GM18858 (cell line): ENCODE results near the gene IGFBP6.

Experiments used
- ATAC-seq: cut with Tn5 transposase; IDR thresholded peaks from one replicate; pipeline ENCODE4 v1.9.1; 2021; ENCODE audit not compliant: unreplicated experiment

Gene IGFBP6

DNA sequence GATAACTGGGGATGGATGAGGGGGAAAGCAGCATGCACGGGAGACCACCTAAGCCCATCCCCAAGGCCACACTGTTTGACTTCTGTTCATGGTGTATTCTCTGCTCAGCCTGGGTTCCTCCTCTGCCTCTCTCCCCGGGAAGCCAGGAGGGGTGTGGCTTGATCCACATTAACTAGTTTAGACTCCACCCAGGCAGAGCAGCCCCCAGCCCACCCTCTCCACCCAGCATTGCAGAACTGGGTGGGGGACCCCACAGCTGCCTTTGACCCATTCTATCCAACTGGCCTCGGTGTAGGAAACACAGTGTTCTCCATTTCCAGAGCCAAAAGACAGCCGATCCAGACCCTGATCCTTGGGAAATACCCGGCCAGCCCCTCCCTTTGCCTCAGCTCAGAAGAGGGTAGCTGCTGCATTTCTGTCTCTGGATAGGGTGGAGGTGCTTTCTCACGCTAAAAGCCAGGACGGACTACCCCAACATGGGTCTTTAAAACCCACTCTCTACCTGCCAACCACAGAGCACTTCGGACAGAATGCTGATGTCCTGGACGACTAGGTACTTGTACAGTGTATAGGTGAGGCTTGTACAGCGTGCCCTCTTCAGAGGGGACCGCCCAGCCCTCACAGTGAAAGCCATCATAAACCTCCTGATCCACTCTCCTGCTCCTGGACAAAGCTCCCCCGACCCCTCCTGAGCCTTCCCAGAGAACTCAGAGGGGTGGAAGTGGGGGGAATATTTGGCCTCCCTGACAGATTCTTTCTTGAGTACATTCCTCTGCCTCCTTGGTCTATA is 27.7 kb upstream of the IGFBP6 start:
- no peak for ATAC-seq

GRCh38 chr12:53070877-53071492 is 26.5 kb upstream of the IGFBP6 start:
- no peak for ATAC-seq

DNA sequence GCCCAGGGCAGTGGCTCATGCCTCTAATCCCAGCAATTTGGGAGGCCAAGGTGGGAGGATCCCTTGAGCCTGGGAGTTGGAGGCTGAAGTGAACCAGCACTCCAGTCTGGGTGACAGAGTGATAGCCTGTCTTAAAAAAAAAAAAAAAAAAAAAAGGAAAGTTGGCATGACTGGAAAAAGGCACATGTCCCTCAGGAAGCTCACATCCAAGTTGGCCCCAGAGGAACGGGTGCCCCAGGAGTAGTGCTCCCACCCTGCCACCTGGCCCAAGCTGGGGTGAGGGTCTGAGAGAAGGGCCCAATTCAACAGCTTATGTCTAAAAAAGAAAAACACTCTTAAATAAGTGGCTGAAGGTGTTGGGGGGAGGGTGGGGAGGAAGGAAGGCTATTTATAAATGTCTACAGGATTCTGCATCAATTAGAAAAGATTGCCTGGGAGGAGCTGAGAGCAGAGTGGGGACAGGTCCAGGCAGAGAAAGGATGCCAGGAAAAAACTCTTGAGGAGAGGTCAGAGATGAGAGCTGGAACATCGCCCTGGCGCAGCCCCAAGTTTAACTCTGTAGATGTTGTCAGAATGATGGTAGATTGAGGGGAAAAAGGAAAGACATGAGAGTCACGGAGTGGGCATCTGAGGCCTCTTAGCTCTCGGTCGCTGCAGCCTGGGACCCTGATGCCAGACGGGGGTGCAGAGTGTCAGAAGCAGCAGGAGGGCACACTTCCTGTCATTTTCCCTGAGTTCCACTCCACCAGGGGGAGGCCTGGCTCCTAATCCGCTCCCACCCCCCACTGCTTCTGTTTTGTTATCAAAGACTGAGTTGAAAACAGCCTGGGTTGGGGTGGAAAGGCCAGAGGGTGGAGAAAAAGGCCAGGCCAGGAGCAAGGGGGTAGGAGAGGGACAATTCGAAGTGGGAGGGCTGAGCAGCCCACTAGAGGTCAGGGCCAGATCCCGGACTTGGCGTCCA is 25.6 kb upstream of the IGFBP6 start:
- ATAC-seq: no peak

DNA sequence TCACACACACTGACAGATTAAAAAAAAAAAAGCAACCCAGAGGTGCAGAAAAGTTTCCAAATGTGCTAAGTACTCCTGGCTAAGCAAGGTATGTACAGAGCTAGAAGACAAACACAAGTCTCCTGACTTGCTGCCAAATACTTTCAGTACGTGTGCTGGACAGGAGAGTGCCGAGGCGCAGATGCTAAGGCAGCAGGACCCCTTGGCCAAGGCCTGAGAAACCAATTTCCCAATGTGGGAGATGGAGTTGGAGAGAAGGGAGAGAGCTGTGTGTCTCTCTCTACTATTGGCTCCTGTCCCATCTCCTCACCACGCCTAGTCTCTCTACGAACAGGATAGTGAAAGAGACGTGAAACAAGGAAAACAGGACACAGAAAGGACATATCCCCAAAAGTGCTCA is 23.6 kb upstream of the IGFBP6 start:
- ATAC-seq: no peak

GRCh38 chr12:53074283-53074998 is 23.0 kb upstream of the IGFBP6 start:
- ATAC-seq: no peak

DNA sequence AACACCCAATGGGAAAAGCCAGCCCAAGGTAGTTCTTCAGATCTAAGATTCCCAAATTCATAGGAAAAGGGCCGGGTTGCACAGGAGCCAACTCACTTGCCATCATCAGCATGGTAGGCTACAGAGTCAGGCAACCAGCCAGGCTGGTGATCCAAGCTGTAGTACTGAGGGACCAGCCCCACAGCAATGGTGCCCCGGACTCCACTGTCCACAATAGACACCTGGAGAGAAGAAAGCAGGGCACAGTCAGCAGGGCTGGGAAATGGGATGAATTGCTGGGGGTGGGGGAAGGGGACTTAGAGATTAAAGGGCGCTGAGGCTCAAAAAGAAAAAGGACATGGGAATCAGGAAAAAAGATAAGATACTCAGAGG is 22.5 kb upstream of the IGFBP6 start:
- no peak for ATAC-seq

DNA sequence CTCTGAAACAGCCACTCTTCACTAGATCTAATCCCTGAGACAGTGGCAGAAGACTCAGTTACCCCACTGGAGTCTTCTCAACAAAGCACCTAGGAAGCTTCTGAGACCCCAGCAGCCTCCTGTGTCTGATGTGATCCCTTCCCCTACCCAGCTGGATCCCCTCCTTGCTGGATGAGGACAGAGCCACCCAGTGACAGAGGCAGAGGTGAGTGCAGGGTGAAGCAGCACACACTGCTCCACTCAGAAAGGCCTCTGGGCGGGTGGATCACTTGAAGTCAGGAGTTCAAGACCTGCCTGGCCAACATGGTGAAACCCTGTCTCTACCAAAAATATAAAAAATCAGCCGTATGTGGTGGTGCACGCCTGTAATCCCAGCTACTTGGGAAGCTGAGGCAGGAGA is 21.0 kb upstream of the IGFBP6 start:
- no peak for ATAC-seq

- no peak for ATAC-seq
These were observed 20.4 kb upstream of the IGFBP6 start for GRCh38 chr12:53077030-53077429.

- no peak for ATAC-seq
These were observed 18.8 kb upstream of the IGFBP6 start for GRCh38 chr12:53078425-53079225.

DNA sequence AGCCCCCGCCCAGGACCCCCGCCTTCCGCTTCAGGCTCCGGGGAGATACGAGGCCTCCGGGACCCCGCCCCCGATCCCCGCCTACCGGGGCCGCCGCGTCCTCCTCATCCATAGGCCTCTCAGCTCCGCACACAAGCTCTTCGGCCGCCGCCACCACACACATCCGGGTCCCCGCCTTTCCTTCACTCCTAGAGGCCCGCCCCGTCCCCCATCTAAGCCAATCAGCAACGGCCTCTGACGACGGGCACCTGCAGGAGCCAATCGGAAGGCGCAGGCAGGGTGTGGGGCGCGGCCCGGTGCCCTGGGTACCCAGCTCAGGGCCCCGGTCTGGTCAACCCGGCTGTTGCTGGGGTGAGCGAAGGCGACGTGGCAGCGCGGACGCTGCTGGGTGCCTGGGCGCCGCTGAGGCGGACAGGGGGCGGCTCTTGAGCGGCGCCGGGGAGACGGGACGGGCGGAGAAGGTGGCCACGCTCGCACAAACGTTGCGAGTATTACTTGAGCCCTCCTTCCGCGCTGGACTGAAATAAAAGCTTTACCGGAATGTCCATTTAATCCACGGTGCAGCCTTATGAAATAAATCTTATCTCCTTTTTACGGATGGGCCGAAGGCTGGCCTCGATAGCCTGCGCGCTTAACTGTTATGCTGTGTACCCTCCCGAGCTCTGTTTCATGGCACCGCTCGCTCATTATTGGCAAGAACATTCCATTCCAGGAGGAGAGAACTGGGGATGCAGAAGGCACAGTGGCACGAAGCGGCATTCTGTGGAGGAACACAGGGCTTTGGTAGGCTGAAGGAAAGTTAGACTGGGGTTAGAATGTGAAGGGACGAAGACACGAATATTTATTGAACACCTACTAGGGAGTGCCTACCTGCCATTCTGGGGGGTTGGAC is 18.0 kb upstream of the IGFBP6 start, which contains the start of gene SPRYD3:
TSS of gene SPRYD3 (minus strand) at position 165 of the 892 bp plus-strand sequence. CDS start at position 108, 57 bp downstream.
- peak; percentile 96 for ATAC-seq

GRCh38 chr12:53082637-53083175 is 14.8 kb upstream of the IGFBP6 start:
- ATAC-seq: no peak

- no peak for ATAC-seq
These were observed 11.1 kb upstream of the IGFBP6 start for GRCh38 chr12:53086361-53086760.

GRCh38 chr12:53090105-53090504 is 7.4 kb upstream of the IGFBP6 start:
- no peak for ATAC-seq

DNA sequence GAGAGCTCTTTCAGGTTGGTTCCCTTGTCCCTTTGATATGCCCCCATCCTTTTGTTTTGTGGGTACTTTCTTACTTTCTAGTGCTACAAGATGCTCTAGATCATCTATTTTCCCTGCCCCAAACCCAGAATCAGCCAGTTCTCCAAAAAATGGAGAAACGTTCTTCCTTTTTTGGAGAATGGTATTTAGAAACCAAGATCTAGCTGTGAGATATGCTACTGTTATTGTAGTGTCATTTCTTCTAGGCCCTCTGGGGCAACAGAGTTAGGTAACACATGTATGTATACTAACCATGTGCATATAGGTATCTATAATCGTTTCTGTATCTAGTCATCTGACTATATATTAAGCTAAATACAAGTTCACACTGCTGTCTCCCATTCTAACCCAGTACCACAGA is 6.9 kb upstream of the IGFBP6 start:
- ATAC-seq: no peak

DNA sequence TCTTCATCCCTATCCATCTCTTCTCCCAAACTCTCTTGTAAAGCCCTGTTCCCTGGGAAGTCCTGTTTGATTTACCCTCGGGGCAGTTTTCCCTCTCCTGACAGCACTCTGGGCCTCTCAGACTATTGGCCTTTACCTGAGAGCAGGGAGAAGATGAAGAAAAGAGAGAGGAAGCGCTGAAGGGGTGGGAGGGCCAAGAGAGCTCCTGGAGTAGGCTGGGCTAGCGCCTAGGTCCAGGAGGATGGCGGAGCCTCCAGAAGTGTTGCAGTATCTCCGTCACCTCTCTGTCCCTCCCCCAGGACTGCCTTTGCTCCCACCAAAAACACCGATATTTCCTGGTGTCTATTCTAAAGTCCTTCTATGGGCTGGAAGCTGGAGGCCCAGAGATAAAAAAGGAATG is 5.7 kb upstream of the IGFBP6 start:
- ATAC-seq: no peak

- no peak for ATAC-seq
These were observed 3.6 kb upstream of the IGFBP6 start for GRCh38 chr12:53093777-53094393.

DNA sequence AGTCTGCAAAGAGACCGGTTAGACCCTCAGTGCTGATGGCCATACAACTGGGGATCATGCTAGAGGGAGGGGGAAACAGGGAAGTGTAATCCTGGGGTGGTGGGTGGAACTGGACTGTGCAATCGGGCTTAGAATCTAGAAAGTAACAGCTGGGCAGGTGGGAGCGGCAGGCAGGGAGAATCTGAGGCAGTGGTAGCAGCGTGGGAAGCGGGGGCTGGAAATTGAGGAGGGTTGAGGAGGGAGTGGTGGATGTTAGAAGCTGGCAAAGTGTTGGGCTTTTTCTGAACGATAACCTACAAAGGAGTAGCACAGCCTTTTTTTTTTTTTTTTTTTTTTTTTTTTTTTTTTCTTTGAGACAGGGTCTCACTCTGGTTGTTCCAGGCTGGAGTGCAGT is 3.1 kb upstream of the IGFBP6 start:
- ATAC-seq: no peak
